DMS114 treated with DMSO at 0.1 percent for 48 hours (cell line): ENCODE measurements around the gene ZFAND3.
"Not testable (repeated sequence)": the region's sequence is repeated elsewhere in the genome, so short reads cannot be mapped to it uniquely, and the experiment has no call there.

Experiments
- DNase-seq: peaks from one replicate; lab custom pipeline; 2025; ENCODE audit not compliant: unreplicated experiment; lab: John Stamatoyannopoulos, UW

The ZFAND3 gene

DNA sequence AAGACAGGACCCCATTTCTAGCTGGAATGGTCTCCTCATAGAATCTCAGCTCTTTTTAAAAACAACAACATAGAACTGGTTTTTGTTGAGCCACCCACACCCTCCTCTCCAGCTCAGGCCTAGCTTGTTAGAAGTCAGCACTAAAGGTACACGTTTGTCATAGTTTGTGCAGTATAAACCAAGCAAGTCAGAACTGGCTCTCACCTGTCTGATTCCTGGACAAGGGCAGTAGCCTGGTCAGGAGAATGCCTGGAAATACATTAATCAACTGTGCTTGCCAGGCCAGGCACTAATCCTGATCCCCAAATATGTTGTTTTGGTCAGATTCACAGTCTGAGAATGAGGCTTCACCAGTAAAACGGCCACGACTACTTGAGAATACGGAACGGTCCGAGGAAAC is 296.7 kb downstream of the ZFAND3 start:
- DNase-seq = no peak

DNA sequence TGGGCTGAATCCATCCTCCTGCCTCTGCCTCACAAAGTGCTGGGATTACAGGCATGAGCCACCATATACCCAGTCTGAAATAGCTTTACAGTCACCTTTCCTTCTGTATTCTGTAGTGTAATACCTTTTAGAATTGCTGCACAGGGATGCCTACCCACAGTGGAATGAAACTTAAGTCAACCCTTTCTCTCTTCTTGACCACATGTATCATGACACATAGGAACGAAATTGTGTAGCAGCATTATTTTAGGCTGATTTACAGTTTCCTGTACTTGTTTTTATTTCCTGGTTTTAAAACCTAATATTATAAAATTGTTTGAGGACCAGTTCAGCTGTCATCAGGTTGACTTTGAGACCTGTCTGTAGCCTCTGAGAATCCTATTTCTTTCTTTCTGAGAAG is 297.8 kb downstream of the ZFAND3 start:
- DNase-seq = no peak

DNA sequence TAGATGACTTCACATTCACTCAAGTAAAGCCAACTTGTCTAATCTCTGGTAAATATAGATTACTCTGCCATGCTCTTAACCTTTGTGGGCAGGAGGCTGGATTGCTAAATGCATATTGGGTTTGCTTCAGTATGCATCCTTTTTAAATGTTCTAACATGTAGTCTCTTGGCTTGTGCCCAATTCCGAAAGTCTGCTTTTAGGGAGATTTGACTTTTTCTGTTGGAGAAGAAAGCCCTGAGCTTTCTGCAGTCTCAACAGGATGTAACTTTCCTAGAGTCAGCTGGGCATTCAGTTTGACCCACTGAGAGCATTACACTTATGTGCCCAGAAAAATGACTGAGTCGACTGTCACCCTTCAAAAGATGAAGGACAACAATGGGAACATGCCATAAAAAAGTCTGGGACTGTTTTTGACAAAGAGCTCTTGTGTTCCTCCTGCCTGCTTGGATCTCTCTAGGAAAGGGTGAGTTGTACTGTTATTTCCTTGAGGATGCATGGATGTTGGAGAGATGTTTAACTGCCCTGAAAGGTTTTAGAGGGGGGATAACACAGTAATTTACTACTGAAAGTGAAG is 299.4 kb downstream of the ZFAND3 start:
- no peak for DNase-seq

DNA sequence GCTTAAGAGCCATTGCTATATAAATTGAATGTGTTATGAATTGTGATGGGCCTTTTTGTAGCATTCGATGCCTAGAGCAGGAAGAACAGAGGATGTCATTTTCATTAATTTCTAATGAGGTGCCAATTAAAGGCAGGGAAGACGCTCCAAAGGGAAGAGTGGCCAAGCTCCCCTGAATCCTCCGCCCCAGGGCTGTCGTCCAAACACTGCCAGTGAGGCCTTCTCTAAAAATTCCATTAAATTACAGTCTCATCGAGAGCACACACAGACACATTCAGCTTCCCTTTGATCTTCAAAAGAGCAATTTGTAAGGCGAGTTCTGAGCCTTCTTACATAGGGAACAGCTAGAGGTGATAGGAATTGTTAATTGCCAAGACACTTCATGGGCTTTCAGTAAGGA is 300.0 kb downstream of the ZFAND3 start:
- no peak for DNase-seq

DNA sequence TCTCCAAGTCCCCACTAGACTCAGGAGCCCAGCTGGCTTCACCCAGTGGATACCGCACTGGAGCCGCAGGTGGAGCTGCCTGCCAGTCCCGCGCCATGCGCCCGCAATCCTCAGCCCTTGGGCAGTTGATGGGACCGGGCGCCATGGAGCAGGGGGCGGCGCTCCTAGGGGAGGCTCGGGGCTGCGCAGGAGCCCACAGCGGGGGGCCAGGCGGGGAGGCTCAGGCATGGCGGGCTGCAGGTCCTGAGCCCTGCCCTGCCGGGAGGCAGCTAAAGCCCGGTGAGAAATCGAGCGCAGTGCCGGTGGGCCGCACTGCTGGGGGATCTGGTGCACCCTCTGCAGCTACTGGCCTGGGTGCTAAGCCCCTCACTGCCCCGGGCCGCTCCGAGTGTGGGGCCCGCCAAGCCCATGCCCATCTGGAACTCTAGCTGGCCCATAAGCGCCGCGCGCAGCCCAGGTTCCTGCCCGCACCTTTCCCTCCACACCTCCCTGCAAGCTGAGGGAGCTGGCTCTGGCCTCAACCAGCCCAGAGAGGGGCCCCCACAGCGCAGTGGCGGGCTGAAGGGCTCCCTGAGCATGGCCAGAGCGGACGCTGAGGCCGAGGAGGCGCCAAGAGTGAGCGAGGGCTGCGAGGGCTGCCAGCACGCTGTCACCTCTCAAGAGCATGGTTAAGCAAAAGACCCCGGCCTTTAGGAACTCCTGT is 304.8 kb downstream of the ZFAND3 start:
- DNase-seq = not testable (repeated sequence)

DNA sequence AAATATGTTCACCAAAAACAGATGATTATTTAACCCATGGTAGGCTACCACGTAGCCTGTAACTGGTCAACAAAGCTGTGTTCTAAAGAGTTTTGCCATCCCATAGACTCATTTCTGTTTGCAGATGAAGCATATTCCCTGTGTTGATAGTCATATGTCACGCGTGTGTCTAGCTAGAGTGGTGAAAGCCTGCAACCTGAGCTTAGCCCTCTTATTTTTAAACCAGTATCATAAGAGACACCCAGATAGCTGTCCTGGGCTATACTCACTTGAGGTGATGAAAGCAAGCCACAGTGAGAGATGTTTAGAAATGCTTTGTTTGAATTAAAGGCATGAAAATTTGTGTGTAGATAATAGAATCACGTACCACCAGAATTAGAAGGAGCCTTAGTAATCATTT is 307.8 kb downstream of the ZFAND3 start:
- DNase-seq = no peak

DNA sequence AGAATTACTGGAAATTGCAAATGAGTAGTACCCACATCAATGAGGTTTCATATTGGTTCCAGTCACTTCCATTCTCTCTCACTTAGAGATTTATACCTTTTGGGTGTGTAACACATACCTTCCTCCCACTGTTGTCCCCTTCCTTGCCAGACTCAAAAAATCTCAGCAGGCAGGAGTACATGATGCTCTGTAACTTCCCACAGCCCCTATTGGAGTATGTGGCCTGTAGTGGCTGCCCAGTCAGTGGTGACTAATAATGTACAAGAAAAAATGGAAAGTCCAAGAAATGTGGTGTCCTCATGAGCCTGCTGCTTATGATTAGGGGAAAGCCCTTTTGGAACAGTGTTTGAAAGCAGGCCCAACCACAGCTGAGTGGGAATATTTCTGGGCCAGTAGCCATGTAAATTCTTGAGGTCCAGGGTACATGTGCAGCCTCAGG is 312.0 kb downstream of the ZFAND3 start:
- no peak for DNase-seq

DNA sequence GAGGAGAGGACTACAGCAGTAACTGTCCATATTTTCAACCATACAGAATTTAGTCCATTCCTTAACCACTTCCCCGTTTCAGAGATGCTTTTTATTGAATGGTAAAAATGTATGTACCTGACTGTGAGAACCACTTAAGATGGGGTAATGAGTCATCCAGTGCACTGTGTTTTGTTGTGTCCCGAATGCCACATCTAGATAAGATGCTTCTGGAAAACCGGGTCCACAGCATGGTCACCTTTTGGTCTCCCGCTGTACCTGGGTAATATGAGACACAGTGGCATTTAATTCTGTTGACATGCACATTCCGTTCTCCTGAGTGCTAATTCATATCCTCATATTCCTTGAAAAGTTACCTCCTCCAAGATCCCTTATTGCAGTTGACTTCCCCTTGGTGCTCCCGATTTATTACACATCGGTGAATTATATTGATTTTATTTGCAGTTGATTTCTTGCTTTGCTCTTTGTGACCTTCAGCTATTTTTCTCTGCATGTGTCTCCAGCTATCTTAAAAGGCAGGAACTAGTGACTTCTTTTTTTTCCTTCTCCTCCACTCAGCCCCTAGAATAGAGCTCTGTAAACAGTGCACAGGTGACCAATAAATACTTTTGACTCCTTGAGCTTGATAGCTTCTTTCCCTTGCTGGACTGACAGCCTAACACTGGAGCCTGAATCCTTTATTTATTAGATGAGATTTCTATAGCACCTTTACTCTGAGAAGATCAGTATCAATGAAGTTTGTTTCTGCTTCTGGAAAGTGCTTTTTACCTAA is 314.6 kb downstream of the ZFAND3 start:
- no peak for DNase-seq

DNA sequence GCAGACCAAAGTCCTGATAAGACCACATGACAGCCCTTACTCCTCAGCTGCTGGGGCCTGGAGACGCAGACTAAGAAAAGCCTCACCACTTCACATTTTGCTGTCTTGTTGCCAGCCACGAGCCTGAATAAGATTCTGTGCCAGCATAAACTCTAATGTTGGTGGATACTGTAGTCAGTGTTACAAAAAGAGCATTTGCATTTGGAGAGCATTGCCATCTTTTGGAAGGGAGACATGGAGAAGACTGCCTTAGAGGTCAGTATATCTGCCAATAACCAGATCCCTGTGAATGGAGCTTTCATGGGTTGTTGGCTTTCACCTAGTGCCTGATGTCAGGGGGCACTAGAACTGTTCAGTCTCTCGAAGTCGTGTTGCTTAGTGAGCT is 315.2 kb downstream of the ZFAND3 start:
- no peak for DNase-seq

DNA sequence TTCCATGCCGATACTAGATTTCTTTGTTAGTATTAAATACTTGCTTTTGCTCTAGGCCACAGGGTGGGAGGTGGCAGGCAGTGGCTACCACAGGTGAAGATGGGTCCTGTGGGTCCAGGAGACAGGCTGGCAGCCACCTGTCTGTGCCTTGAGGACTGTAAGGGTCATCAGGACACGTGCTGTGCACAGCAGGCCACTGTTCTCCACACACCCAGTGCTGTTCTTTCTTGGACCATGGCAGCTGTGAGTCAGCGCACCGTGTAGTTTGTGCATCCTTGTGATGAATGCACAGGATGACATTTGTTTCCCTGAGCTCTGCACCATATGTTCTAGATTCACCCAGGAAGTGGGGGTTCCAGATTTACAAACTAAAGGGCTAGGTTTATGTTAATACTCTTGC is 317.0 kb downstream of the ZFAND3 start:
- DNase-seq = no peak

DNA sequence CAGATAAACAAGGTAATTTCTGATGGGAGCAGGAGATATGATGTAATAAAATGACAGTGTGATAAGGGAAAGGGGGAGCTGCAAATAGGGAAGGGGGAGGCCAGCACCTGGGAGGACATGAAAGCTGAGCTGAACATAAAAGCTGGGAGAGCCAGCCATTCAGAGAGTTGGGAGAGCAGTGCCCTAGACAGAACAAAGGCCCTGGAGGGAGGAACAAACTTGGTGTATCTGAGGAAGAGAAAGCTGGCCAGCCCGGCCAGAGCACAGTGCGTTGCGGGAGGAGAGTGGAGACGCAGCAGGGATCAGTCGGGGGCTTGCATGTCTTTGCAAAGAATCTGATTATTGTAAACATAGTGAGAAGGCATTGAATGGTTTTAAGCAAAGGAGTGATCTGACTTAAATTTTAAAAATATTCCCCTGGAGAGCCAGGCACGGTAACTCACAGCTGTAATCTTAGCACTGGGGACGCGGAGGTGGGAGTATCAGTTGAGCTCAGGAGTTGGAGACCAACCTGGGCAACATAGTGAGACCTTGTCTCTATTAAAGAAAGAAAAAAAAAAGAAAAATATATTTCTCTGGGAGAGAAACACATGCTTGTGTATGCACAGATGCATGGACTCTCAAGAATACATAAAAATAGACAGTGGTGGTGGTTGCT is 318.2 kb downstream of the ZFAND3 start:
- no peak for DNase-seq

DNA sequence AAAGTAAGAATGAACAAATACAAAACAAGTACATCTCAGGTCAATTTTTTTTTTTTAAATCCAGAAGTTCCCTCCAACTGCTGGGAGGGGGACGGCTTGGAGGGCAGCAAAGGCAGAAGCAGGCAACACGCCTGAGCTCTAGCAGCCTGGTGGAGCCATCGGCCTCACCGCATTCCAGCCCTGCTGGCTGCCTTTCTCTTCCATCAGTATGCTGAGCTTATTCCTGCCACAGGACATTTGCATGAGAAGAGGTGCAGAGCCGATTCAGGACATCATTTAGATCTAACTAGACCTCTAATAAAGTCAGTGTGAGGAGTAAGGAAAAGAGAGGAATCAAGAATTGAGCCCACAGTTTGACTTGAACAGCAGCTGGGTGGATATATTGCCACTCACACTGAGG is 318.8 kb downstream of the ZFAND3 start:
- DNase-seq = no peak

DNA sequence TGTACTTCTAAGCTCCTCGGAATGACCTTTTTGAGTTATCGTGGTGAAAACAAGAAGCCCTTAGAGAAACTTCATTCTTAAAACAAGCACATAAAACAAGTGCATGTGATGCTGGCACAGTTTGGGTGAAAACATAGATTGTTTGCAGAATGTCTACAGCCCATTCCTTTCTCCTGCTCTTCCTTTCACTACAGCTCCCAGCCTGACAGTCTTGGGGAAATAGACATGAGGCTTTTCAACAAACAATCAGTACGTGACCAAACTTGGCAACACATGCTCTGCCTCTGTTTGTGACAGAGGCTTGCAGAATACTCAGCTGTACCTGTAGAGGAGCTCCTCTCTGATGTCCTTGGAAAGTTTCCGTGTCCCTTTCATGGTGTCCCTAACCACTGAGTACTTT is 321.6 kb downstream of the ZFAND3 start:
- no peak for DNase-seq

DNA sequence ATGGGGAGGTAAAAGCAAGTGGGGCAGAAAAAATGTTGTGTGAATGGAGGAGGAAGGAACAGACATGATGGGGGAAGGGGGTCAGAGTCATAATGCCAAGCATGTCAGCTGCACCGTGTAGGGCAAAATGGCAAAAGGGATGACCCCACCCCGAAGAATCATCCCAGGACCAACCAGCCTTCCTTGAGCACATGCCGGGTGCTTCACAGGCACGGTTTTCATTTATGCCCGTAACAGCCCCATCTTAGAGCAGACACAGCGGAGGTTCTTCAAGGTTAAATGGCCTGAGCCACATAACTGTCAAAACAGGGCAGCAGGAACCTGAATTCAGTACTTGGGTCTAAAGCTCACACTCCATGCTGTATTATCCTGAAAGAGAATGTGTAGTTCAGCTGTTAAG is 322.2 kb downstream of the ZFAND3 start:
- no peak for DNase-seq

DNA sequence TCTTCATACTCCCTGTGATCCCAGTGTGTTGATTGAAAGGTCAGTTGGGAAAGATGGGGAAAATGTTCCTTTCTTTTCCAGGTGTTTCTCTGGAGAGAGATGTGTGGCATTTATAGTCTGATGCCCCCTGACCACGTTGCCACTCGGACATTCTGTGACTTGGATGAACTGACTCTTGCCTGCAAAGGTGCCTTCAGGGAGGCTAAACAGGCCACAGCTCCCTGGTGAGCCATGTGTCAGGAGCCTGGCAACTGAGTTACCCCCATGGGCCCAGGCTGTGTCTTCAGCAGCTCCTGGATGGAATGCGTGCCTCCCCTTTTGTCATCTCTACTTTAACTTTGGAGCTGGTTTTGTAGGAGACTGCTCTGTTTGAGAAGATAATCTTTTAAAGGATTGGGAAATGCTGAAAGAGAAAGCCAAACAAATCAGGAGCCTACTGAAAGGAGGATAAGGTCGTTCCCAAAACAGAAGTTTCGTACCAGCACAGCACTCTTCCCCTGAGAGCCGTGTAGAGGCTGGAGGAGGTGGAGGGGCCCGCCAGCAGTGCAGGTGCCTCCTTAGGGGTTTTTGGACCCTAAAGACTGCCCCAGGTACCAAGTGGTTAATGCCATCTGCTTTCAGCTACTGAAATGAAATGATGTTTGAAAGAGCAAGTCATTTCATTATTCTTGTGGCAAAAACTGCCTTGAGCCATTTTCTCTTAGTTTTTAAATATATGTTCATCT is 322.8 kb downstream of the ZFAND3 start:
- DNase-seq = no peak

DNA sequence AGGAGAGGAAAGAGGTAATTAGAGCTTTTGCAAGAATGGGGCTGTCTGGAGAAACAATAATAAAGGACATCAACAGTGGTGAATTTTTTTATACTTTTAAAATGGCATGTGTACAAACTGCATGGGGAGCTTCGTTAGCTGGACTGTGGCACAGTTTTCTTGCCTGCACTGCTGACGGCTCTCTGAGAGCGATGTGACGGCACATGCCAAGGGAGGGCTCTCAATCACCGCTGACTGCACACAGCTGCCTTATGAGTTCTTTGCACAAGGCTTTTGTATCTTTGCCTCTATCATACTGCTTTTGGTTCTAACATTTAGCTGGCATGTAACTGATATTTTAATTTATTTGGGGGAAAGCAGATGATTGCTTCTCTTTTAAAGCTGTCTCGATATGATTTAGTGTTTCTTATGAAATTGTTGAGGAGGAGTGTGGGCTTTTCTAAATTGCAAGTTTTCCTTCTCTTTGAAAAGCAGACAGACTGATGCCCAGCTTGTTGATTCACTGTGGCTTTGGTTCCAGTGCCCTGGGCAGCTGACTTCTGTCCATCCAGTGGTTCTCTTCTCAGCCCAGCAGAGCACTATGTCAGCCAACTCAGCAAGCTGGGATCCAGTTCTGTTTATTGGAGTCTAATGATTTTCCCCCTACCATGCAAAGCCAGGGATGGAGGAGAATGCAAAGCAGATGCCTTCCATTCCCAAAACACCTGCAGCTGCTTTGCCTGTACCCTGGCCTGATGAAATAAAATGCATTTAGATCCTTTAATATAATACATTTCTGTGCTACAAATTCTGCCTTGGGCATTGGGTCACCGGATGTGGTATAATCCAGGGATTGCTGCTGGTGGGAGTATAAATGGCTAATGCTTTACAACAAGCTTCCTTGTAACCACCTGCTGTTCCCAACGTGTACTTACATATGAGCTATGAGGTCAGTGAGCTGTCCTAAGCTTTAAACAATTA is 323.9 kb downstream of the ZFAND3 start:
- DNase-seq = no peak

DNA sequence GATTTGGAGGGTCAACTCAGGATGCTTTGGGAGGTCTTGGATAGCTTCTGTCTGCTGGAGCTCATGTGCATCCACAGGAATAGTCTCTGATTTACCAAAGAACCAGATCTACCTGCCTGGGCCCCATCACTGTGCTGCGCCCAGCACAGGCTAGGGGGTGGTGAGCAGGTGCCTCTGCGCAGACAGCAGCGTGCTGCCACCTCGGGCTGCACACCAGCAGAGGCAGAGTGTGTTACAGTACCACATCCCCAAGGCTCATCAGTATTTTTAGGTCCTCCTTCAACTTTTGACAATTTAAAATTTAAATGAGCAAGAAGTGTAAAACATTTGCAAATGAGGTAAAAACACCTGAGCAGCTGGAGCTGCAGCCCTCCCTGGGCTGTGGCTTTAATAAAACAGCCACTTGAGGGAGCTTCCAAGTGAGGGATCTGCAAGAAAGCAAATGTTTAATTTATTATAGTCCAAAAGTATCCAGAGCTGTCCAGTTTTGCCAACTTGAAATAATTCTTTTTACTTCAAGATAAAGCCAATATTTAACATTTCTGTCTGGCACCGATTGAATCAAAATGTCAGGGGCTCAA is 324.9 kb downstream of the ZFAND3 start:
- no peak for DNase-seq

DNA sequence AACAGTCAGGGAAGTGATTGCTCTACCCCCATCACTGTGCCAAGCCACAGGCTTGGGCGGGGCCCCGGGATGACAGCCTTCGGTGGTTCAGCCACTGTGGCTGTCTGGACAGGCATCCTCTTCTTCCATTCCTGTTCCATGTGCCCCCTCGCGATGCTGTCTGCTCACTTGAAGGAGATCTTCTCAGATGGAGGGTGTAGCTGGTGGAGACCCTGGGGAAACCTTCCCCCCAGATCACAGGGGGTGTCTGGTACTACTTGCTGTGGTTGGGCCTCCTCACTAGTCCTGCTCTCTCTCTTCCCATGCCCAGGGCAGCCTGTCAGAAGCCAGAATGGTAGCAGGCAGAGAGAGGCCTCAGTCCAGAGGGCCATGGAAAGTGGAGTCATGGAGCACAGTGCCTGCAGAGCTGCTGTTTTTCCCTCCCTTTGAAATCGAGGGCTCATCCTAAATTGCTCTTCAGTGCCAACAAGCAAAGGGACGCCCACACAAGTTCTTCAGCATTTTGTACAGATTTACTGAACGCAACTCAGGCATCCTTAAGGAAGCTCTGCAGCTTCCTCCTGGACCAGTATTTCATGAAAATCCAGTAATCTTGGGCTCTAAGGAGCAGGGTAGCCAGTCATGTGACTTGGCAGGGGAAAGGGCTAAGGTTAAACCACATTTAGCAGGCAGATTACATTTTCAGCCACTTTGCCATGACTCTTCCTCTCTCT is 326.6 kb downstream of the ZFAND3 start:
- no peak for DNase-seq

DNA sequence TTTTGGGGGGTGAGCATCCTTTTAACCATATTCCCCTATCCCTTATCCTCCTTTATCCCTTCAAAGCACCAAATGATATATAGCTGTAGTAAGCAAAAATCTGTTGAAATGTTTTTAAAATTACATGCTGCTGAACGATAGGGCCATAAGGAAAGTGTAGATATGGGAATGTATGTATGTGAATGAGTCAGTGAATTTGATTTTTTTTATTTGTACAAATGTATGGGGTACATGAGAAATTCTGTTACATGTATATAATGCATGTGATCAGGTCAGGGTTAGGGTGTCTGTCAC is 327.2 kb downstream of the ZFAND3 start:
- no peak for DNase-seq
